Tibial nerve (tissue), 3 donors: ENCODE data around the gene TWF1.

ENCODE experiments used
- POLR2A ChIP-seq, 2 donors: fragments of 450-650 bp; IDR thresholded peaks; one replicate each; pipeline ENCODE4 v1.6.1; 2017; ENCODE audit warnings: antibody characterized with exemption in 2 of 2, mild to moderate bottlenecking in 2 of 2, moderate library complexity in 2 of 2
- TF ChIP-seq, protein P1 (sequence below), 5 experiments: fragments of 200-600 bp in 3 of 5; fragments of 450-650 bp in 2 of 5; sonication (generic) in 3 of 5; IDR thresholded peaks; one replicate each; pipeline ENCODE4 v1.5.1; 2016 to 2019; ENCODE audit warnings: antibody characterized with exemption in 5 of 5, mild to moderate bottlenecking in 3 of 5, moderate library complexity in 2 of 5

DNA sequence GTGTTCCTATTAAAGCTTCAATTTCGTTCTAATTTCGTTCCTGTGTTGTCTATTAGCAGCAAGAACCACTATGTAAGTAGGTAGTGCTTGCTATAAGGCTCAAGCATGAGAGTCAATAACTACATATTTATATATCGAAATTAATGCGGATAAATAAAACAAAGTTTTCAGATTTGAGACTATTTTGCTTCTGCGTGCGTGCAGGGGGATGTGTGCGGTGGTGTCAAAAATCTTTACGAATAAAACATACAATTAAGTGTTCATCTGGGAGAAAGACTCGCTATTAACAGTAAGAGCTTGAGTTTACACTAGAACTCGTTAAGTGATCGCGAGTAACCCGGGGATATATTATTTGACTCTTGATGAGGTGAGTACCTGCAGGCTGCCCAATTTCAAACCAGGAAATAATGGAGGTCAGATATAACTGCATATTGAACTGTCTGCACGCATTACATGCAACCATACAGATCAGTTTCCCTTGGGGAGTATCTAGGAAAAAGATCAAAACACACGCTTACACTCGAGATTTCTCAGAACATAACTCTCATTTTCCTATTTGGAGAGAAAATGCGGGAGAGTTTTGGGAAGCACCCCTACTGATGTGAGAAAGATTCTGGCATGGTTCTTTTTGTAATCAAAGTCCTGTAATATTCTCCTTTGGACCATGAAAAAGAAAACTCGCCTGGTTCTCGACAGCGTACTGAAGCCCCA, 813 bp downstream of the TWF1 start:
- TF ChIP-seq POLR2A (IDR thresholded peaks at IDR 0.05): no peak
- TF ChIP-seq, protein P1, sequence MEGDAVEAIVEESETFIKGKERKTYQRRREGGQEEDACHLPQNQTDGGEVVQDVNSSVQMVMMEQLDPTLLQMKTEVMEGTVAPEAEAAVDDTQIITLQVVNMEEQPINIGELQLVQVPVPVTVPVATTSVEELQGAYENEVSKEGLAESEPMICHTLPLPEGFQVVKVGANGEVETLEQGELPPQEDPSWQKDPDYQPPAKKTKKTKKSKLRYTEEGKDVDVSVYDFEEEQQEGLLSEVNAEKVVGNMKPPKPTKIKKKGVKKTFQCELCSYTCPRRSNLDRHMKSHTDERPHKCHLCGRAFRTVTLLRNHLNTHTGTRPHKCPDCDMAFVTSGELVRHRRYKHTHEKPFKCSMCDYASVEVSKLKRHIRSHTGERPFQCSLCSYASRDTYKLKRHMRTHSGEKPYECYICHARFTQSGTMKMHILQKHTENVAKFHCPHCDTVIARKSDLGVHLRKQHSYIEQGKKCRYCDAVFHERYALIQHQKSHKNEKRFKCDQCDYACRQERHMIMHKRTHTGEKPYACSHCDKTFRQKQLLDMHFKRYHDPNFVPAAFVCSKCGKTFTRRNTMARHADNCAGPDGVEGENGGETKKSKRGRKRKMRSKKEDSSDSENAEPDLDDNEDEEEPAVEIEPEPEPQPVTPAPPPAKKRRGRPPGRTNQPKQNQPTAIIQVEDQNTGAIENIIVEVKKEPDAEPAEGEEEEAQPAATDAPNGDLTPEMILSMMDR (IDR thresholded peaks at IDR 0.05): no peak
